ENCODE results near the gene LDB3.

The LDB3 gene

DNA sequence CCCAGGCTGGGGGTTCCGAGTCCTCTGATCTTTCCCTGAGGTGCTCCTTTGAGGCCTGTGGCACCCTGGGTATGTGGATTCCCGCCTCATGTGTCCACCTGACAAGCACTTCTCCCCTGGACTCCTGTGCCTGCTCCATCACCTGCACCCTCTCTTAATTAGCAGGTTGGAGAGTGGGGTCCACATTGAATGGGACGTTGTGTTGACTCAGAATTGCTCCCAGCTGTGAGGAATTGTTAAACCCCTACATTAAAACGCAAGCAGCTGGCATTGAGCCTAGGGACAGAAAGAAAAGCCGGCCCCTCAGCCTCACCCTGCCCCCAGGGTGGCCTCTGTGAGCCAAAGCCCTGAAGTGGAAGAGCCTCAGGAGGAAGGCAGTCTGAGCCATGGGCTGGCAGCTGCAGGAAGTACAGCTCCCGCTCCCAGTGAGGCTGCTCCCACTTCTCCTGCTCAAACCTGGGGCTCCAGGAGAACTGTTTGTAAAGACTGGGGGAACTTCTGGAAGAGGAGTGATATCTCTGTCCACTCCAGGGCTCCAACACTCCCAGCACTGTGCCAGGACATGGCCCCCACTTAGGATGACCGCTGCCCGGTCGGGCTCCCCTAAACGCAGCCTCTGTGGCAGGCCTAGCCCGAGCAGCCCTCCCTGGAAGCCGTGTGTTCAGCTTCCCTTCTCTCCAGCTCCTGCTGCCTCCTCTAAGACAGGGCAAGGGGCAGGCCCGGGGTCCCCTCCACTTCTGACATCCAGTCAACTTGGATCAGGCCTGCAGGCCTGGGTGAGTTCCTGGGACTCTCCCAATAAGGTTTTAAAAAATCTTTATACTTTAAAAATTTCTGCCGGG, 15.7 kb upstream of the LDB3 start:
- DNase-seq, result peak; percentile 52

DNA sequence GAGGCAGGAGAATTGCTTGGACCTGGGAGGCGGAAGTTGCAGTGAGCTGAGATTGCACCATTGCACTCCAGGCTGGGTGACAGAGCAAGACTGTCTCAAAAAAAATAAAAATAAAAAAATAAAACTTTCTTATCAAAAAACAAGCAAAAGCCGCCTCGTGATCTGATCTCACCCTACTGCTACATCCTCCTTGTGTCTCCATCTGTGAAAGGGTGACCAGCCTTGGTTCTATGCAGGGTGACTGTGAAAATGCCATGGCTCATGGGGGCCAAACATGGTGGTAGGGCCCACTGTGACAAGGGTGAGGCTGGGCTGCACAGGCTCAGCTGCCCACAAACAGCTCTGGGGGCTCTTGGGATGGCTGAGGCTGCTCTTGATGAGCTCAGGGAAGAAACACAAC, 14.9 kb upstream of the LDB3 start:
- no peak for DNase-seq

- no peak for DNase-seq
Measured at GRCh38 chr10:86653987-86654386, 14.3 kb upstream of the LDB3 start.

DNA sequence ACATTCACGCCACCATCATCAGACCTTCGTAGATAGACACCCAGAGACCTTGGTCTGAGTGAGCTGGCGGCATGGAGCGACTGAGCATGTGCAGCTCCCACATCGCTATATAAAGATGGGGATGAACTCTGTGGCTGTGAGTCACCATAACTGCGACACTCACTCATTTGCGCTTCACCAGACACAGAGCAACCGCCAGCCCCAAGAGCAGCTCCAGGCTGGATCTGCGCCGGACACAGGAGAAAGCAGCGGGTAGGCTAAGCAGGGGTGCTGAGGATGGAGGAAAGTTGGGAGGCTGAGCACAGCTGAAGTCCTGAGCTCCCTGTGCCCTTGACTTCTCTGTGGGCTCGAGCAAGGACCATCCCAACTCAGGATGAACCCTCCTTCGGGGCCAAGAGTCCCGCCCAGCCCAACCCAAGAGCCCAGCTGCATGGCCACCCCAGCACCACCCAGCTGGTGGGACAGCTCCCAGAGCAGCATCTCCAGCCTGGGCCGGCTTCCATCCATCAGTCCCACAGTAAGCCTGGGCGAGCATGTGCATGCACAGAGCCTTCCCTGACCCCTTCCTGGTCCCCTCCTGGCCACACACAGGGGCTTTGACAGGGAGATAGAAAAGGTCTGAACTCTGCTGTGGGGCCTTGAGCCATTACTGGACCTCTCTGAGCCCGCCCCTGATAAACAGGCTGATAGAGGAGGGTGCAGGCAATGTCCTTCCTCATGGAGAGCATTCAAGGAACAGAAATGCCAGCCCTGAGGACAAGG, 13.7 kb upstream of the LDB3 start, which contains the start of gene OPN4:
Gene OPN4, plus strand, starts transcription at position 137 of the 762 bp plus-strand sequence. Its CDS starts 237 bp downstream, at position 374.
- DNase-seq, result no peak

DNA sequence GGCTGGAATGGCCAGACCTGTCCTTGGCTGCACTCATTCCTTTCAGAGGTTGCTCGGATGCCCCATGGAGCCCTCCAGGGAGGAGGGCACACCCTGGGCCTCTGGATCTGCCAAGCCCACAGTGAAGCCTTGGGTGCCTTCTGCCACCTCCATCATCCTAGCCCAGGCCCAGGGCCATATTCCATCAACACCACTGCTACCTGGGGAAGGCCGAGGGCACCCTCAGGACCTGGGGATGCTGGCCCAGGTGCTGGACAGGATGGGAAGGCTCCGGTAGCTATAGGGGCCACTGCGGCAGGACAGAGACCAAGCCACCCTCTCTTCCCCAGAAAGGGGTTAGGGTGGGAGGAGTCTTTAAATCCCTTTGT, 13.2 kb upstream of the LDB3 start:
- no peak for DNase-seq

- no peak for DNase-seq
Measured at GRCh38 chr10:86655596-86655995, 12.7 kb upstream of the LDB3 start.

DNA sequence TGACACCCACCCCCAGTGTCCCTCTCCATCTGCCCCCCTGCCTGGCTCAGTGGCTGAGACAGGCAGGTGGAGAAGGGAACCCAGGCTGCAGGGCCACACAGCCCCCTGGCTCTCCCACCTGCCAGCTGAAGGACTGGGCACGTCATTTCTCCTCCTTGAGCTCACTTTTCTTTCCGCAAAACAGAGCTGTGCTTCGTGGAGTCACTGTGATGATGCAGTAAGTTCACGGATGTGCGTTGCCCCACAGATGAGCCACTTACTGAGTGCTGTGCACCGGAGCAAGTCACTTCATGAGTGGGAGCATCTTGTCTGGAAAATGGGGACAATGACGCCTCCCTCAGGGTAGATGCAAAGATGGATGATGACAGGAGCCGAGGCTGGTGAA, 11.3 kb upstream of the LDB3 start:
- no peak for DNase-seq

DNA sequence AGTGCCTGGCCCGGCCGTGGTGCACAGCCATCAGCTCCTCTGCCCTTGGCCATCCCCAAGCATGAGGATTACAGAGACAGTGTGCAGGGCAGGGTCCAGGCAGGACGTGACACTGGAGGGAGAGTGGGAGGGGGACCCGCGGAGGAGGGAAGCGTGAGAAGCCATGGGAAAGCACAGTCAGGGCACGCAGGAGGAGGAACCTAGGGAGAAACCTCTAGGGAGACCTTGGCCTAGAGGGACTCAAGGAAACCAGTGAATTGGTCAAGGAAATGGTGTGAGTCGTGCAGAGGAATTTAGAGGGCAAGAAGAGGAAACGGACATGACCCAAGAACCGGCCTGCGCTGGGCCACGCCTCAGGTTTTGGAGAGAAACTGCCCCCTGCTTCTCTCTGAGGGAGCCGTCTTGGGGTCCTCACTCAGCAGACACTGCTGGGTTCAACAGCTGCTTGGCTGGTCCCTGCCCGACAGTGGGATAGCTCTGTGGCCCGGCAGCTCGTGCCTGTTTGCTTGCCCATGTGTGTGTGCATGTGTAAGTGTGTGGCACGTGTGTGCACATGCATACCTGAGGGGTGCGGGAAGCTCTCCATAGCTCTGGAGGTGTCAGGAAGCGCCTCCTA, 10.8 kb upstream of the LDB3 start:
- no peak for DNase-seq

- no peak for DNase-seq
Measured at GRCh38 chr10:86658261-86658741, 10.0 kb upstream of the LDB3 start.

- DNase-seq, result no peak
Measured at GRCh38 chr10:86658751-86659150, 9.6 kb upstream of the LDB3 start.

- no peak for DNase-seq
Measured at GRCh38 chr10:86659161-86659691, 9.1 kb upstream of the LDB3 start.

- no peak for DNase-seq
Measured at GRCh38 chr10:86659721-86660453, 8.4 kb upstream of the LDB3 start.

DNA sequence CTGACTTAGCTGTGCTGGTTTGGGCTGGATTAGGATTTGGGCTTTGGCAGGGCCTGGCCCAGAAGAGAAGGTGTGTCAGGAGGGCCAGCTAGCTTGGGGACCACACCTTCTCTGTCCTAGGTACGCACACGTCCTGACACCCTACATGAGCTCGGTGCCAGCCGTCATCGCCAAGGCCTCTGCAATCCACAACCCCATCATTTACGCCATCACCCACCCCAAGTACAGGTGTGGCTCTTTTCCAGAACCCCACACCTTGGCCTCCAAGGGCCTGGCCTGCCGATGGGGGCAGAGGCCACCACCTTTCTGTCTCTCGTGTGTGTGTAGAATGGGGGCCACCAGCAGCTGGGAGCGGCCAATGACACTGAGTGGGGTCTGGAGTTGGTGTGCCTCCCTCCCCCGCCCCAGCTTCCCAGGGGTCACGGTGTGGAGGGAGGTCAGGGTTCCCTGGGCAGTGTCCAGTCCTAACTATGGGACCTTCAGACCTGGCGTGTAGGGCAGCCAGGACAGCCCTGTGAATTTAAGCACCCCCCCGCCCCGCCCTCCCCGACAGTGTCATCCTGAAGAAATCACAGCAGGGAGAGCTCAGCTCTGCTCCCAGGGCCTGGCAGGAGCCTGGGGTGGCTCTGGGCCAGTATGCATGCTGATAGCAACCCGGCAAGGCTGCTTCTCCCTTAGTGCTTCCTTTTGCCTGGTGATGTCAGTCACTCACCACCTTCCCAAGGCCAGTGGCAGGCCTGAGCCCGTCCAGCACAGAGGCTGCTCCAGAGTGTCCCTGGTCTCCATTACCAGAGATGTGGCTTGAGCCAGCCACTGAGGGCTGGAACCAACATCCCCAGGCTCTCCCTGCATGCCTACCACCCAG, 6.9 kb upstream of the LDB3 start:
- DNase-seq, result no peak

DNA sequence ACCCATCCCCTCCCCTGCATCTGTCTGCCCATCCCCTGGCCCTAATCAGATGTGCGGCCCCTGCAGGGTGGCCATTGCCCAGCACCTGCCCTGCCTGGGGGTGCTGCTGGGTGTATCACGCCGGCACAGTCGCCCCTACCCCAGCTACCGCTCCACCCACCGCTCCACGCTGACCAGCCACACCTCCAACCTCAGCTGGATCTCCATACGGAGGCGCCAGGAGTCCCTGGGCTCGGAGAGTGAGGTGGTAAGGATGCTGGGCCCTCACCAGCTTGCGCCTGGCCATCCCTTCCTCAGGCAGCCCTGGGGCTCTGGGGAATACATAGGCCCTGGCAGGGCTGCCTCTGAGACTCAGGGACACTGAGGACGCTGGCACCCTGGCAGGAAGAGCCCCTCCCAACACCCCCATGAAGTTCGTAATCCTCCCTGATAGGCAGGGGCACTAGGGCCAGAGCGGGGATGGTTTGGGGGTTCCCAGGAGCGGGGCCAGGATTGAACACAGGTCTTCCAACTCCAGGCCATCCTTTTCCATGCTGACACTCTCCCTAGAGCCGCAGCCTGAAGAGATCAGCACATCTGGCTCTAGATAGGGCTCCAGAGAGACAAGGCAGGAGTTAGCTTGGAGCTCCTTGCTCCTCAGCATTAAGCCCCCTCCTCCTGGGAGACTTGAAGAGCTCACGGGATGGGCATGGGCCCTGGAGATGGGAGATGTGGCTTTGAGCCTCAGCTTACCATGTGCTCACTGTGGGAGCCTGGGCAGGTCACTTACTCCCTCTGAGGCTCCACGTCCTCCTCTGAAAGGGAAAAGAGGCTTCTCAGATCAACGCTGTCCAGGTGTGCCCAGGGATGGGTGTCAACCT, 5.9 kb upstream of the LDB3 start:
- DNase-seq, result no peak

GRCh38 chr10:86663046-86663345, 5.3 kb upstream of the LDB3 start:
- DNase-seq, result no peak

- no peak for DNase-seq
Measured at GRCh38 chr10:86663576-86664339, 4.6 kb upstream of the LDB3 start.

- no peak for DNase-seq
Measured at GRCh38 chr10:86664341-86665217, 3.7 kb upstream of the LDB3 start.

GRCh38 chr10:86665218-86665607, 3.1 kb upstream of the LDB3 start:
- no peak for DNase-seq

GRCh38 chr10:86665868-86666267, 2.4 kb upstream of the LDB3 start:
- DNase-seq, result no peak
